Activated CD4-positive, CD25-positive, alpha-beta regulatory T cell treated with anti-CD3 and anti-CD28 coated beads, Interleukin-2, amount 50 U/mL, for 72 hours (primary cell): ENCODE data around the gene SERPINE3.

ENCODE experiments used
- DNase-seq: peaks from one replicate; pipeline ENCODE4 v3.0.0; 2021

Gene SERPINE3

DNA sequence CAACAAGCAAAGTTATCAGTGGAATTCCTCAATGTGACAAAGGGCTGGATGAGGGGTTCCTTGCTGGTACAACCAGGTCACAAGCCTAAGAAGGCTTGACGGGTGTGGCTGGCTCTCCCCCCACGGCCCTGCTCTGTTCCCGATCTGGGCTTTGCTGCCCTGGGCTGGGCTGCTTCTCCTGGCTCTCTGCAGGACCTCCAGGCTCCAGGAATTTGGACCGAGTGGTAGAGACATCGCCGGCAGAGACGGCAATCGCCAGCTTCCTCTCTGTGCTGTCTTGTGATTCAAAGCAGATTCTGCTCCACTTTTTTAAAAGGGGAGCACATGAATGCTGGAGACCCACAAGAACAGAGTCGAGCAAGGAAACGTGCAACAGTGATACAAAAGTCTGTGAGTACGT lies at the start of gene SERPINE3:
SERPINE3 (plus strand) TSS at position 338 of the 400 bp plus-strand sequence. CDS start 1,401 bp downstream, outside the sequence.
- no peak for DNase-seq

- no peak for DNase-seq
These were observed 48.1 kb upstream of the SERPINE3 start for GRCh38 chr13:51291341-51291740.

GRCh38 chr13:51292000-51292565 lies 47.4 kb upstream of the SERPINE3 start:
- no peak for DNase-seq

DNA sequence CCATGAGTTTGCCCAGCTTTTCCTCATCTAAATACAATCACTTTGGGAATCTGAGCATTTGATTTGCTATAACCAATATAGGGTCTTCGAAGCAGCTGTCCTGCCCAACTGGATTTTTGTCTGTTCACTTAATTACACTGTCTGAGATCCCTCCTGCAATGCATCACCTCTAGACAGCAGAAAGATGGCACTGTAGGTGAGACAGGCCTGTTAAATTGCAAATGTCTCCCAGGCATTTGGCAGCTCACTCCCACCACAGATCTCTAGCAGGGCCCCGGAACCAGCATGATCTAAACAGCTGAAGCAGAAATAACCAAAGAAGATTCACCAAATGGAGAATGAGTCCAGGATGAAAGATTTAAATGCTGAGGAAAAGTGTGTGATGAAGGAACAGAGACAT lies 41.9 kb upstream of the SERPINE3 start:
- DNase-seq: no peak

- no peak for DNase-seq
These were observed 40.7 kb upstream of the SERPINE3 start for GRCh38 chr13:51298812-51299211.

DNA sequence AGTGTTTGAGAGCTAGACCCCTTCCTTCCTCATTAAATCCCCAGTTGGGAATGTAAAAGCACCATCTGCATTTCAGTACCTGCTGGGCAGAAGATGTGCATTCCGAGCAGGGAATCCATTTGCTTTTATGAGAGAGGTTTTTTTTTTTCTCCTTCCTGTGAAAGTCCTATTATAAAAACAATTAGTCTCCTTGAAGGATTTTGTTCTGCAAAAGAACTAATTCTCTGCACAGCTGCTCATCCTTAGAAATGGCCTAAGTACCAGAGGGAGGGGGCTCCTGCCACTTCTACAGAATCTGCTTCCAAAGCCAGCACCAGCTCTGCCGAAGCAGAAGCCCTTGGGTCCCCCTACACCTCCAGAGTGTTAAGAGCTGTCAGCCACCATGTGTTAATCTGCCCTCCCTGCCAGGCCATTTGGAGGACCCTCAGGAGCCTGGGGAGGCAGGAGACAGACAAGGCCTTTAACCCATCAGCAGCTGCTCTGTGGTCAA lies 36.4 kb upstream of the SERPINE3 start:
- DNase-seq: no peak

- DNase-seq: no peak
These were observed 35.6 kb upstream of the SERPINE3 start for GRCh38 chr13:51303882-51304281.

- no peak for DNase-seq
These were observed 34.1 kb upstream of the SERPINE3 start for GRCh38 chr13:51305271-51305967.

DNA sequence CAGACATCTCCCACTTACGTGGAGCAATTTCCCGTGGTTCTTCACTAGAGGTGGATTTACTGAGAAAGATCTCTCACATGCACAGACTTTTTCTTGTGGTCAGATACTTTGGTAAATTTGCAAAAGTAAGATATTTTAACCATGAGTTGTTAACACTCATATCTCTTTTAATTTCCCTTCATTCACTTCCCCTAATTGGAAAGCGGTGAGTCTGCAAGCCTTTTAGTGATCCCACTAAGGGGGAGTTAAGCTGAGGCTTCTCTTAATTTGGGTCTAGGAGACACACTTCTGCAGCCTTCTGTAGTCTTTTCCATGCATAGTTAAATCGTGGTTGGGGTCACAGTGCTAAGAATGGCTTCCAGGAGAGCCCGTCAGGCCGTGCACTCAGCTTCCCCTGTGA lies 30.7 kb upstream of the SERPINE3 start:
- no peak for DNase-seq

- DNase-seq: no peak
These were observed 28.3 kb upstream of the SERPINE3 start for GRCh38 chr13:51311231-51311630.

DNA sequence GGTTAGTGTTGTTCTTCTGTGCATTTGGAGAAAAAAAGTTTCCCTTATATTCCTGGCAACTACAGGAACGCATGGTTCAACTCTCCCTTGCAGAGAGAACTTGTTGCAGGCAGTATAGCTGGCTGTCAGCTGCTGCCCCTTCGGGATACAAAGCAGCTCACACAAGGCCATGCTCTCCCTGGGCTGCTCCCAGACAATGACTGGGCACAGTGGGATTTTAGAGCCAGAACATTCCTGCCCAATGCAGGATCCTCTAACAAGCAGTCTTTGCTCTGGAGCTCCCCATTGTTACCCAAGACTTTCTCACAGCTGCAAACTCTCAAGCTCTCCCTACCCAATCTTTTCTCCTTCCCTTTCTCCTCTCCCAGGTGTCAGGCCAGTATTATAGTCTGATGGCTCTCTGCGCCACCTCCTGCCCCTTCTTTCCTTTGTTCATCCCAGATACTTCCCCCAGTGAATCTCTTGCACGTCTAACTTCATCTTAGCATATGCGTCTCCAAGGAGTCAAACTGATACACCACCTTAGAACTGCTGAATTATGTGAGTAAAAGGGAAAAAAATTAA lies 27.5 kb upstream of the SERPINE3 start:
- DNase-seq: no peak

DNA sequence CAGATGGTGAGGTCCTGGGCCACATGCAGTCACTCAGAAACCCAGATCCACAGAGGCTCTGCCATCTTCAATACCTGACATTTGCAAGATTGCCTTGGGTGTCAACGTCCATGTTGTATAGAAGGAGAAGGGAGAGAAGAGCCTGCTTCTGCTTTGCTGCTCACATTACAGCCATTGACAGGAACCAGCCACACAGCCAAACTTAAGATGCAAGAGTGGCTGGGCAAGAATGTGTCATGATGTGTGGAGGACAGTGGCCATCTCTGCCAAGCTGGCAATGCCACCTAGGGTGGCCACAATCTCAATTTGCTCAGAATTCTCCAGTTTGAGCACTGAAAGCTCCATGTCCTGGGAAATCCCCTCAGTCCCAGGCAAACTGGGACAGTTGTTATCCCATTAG lies 25.9 kb upstream of the SERPINE3 start:
- DNase-seq: no peak

DNA sequence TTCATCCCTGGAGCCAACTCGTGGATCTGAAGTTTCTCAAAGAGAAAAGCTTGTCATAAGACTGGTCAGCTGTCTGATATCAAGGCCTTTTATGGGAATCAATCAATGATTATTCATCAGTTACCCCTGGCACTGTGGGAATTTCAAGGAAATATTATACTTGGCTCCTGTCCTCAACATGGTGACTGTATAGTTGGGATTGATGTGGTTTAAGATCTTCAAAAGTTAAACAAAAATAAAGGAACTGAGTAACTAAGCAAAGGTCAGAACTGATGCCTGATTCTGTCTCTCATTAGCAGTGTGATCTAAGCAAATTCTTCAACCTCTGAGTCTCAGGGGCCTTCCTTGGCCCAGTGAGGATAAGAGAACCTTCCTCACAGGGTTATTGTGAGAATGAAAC lies 22.2 kb upstream of the SERPINE3 start:
- no peak for DNase-seq

DNA sequence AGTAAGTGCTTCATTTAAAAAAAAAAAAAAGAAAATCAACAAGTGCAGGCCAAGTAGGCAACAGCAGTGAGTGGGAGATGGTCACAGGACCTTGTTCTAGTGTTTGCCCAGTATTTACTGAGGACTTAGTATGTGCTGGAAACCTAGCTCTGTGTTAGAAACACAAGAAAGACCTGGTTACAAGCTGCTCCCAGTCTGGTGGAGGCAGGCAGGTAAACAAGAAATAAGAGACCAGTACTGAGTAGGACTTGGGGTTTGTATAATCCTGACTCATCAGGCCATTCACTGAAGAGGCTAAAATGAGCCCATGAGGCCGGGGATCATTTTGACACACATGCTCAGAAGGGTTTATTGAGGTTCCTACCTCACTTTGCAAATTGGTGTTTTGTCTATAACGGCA lies 21.5 kb upstream of the SERPINE3 start:
- no peak for DNase-seq

DNA sequence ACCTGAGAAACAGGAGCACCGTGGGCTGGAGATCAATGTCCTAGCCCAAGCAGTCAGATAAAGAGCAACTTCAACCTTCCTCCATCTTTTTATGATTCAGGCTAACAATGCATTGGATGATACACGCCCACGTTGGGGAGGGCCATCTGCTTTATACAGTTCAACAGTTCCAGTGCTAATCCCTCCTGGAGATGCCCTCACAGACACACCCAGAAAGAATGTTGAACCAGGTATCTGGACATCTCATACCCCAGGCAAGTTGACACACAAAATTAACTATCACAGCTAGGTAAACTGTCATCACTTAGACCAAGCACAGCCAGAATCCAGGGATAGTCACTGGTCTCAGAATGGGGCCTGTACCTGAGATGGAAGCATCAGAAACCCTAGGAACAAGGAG lies 20.6 kb upstream of the SERPINE3 start:
- DNase-seq: no peak

DNA sequence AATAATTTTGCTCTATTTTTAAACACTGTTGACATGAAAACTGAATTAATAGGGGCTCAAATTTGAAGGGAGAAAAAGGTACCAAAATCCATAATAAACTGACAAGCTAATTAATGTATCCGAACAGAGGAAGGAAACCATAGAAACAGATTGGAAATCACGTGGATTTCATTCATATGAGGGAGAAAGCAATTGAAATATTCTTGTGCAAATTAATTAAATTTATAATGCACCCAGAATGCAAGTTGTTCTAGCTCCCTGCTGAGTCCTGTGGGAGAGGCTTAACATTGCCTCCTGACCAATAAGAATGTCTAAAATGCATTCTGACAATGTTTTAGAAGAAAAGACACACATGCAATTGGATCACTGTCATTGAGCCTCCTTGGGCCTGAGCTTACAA lies 17.7 kb upstream of the SERPINE3 start:
- DNase-seq: no peak

- no peak for DNase-seq
These were observed 16.7 kb upstream of the SERPINE3 start for GRCh38 chr13:51322826-51323225.

DNA sequence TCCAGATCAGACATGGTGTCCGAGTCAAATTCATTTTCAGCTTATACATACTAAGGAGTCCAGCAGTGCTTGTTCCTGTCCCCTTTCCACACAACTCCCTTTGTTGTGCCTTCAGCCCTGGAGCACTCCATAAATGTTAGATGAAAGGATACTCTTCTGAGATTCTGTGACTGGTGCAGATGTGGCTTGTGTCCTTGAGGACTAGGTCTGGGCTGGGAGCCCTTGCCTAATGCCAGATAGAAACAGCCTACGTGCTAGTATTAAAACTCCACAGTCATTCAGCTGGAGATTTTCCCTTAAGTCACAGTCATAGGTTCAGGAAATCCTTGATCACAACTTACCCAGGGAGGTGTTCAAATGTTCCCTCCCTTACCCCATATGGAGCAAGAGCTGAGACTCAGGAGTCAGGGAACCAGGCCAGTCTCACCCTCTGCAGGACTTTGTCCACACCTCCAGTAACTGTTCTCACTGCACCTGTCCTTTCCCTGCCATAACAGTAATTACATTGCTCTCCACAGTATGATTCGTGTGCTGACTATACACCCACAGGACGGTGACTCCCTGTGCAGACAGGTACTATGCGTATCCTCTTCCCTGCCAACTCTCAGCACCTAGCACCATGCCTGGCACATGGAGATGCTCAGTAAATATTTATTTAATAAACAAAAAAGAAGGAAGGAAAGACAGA lies 15.5 kb upstream of the SERPINE3 start:
- no peak for DNase-seq

GRCh38 chr13:51324714-51325420 lies 14.6 kb upstream of the SERPINE3 start:
- no peak for DNase-seq

GRCh38 chr13:51325837-51326236 lies 13.7 kb upstream of the SERPINE3 start:
- DNase-seq: no peak

GRCh38 chr13:51326777-51327176 lies 12.7 kb upstream of the SERPINE3 start:
- DNase-seq: no peak

DNA sequence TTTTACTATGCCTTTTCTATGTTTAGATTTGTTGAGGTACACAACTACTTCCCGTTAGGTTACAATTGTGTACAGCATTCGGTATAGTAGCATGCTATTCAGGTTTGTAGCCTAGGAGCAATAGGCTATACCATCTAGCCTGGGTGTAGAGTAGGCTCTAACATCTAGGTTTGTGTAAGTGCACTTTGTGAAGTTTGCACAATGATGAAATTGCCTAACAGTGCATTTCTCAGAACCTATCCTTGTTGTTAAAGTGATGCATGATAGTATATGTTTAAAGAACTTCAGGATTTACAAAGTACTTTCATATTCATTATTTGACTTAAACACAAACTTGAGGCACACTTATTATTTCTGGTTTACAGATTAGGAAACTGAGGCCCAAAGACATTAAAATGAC lies 11.5 kb upstream of the SERPINE3 start:
- DNase-seq: no peak

- DNase-seq: no peak
These were observed 11.0 kb upstream of the SERPINE3 start for GRCh38 chr13:51328488-51328887.
